Kidney (tissue), 14 donors: Measurements from ENCODE around the gene RAB3IL1. TPM values are rescaled to one million over a fixed set of nuclear protein-coding genes. Genes with fewer than 3 reads are reported as not detected.

ENCODE experiments used
- DNase-seq, 5 donors: peaks; one replicate each; pipeline ENCODE4 v3.0.0-alpha.2; 2013 to 2020
- FAIRE-seq: peaks from 2 replicates; lab custom pipeline; 2012; peaks lifted over from hg19 to GRCh38; lab: Jason Lieb, UNC
- H3K27ac ChIP-seq, 2 donors: one replicate each; pipeline ENCODE4 v1.7.0; 2013; ENCODE audit warnings: low read depth in 2 of 2, low read length in 2 of 2, inconsistent platforms in 1 of 2
- H3K27me3 ChIP-seq: one replicate; pipeline ENCODE4 v1.7.1; 2013; ENCODE audit warnings: low read length, inconsistent platforms; ENCODE audit not compliant: control insufficient read depth, insufficient read depth
- H3K36me3 ChIP-seq, 3 donors: one replicate each; pipeline versions ENCODE4 v1.7.0 to v1.7.1; 2013; ENCODE audit warnings: low read length in 3 of 3, control low read depth in 1 of 3, inconsistent platforms in 1 of 3; ENCODE audit not compliant: insufficient read depth in 3 of 3, control insufficient read depth in 2 of 3
- H3K4me1 ChIP-seq, 3 donors: one replicate each; pipeline versions ENCODE4 v1.7.0 to v1.7.1; 2013; ENCODE audit warnings: low read length in 3 of 3, inconsistent platforms in 1 of 3, low read depth in 1 of 3; ENCODE audit not compliant: control insufficient read depth in 2 of 3, insufficient read depth in 2 of 3
- H3K4me3 ChIP-seq, 3 donors: one replicate each; pipeline versions ENCODE4 v1.7.0 to v1.8.1; 2013; ENCODE audit warnings: low read length in 3 of 3, control low read depth in 1 of 3, inconsistent platforms in 1 of 3
- H3K9ac ChIP-seq, 3 donors: one replicate each; pipeline versions ENCODE4 v1.7.0 to v1.7.1; 2013; ENCODE audit warnings: low read length in 3 of 3, control low read depth in 1 of 3, inconsistent platforms in 1 of 3
- H3K9me3 ChIP-seq, 3 donors: one replicate each; pipeline versions ENCODE4 v1.7.0 to v1.7.1; 2013; ENCODE audit warnings: low read length in 3 of 3, control low read depth in 1 of 3, inconsistent platforms in 1 of 3; ENCODE audit not compliant: control insufficient read depth in 2 of 3, insufficient read depth in 1 of 3
- intact Hi-C: fragments of 100-400 bp; cut with DNase I; formaldehyde crosslinking; loops from one replicate; pipeline ENCODE4 v1.11.1; 2022
- polyA plus RNA-seq: library from polyadenylated mRNA; stranded (reverse); fragments of 350-450 nt; fragmentation: Illumina TruSeq; extraction: RNeasy Lipid Tissue Mini Kit (QIAGEN cat#74804); gene quantifications from one replicate; pipeline ENCODE4 v1.2.3, GENCODE V29; 2014; ENCODE audit warnings: low read depth, low replicate concordance; ENCODE audit not compliant: insufficient read depth
- total RNA-seq: library from RNA; stranded (reverse); fragmentation: NEBNext Ultra II Directional; extraction: Animal tissue kit (Norgen Biotek cat#: 25700); gene quantifications from one replicate; pipeline ENCODE4 v1.2.1, GENCODE V29; 2021
- TF ChIP-seq, protein P1 (sequence below): IDR thresholded peaks from 3 replicates; pipeline ENCODE4 v1.5.1; 2012; ENCODE audit warnings: mild to moderate bottlenecking, moderate library complexity, borderline replicate concordance; ENCODE audit not compliant: insufficient read depth; ENCODE audit errors: extremely low read depth
- donor health status: control.
- donor health status: control.
- donor health status: control.
- donor health status: control.
- donor health status: control.
- donor health status: DM: yes; HTN: yes; CAD: no.
- donor health status: Normal renal cell carcinoma (clear cell type).

RAB3IL1 gene
- total and polyA plus RNA-seq, 2 donors from 2014 or later: 14.6 to 27.8 TPM

DNA sequence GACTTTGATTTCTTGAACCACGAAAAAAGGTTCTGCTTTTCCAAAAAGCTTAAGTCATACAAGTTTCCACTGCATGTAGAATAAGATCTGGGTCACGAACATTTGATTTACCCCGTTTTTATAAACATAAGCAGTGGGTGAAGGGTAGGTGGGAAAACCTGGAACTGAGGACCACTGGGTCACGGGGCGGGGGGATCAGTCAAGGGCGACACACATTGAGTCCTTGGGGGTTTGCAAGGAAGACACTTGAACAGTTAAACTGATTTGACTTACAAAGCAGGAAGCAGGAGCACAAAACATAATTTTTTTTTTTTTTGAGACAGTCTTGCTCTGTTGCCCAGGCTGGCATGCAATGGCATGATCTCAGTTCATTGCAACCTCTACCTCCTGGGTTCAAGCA is 36.9 kb downstream of the RAB3IL1 start:
- Histone ChIP-seq H3K4me1 (no peaks in the 10 kb centered on the region), H3K36me3 (no peaks in the 10 kb centered on the region), H3K9ac (no peak overlapping the region), H3K27ac (no peak overlapping the region), H3K4me3 (no peak overlapping the region), H3K9me3 (no peaks in the 10 kb centered on the region), H3K27me3 (no peaks in the 10 kb centered on the region)
- TF ChIP-seq, protein P1, sequence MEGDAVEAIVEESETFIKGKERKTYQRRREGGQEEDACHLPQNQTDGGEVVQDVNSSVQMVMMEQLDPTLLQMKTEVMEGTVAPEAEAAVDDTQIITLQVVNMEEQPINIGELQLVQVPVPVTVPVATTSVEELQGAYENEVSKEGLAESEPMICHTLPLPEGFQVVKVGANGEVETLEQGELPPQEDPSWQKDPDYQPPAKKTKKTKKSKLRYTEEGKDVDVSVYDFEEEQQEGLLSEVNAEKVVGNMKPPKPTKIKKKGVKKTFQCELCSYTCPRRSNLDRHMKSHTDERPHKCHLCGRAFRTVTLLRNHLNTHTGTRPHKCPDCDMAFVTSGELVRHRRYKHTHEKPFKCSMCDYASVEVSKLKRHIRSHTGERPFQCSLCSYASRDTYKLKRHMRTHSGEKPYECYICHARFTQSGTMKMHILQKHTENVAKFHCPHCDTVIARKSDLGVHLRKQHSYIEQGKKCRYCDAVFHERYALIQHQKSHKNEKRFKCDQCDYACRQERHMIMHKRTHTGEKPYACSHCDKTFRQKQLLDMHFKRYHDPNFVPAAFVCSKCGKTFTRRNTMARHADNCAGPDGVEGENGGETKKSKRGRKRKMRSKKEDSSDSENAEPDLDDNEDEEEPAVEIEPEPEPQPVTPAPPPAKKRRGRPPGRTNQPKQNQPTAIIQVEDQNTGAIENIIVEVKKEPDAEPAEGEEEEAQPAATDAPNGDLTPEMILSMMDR: no peak
- FAIRE-seq: no peak
- DNase-seq: no peak
- intact Hi-C loops: no loop called here

DNA sequence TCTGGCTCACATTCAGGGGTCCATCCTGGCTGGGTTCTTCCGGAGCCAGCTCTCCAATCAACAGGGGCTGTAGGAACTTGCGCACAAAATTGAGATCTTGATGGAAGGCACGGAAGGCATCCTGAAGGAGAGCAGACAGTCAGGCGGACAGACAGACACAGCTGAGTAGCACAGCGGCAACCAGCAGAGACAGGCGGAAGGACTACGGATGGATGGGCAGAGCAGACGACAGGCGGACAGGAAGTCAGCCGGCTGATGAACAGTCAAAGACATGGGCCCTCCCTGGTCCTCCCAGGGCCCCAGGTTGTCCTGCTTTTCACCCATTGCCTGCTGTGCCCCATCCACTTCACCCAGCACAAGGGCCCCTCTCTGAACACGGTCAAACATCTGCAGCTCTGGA is 37.3 kb downstream of the RAB3IL1 start:
- DNase-seq (no peak), FAIRE-seq (no peak)
- H3K9ac ChIP-seq: no peak overlapping the region
- intact Hi-C loops: no loop called here
- no peaks in the 10 kb centered on the region for H3K36me3 ChIP-seq
- H3K27me3 ChIP-seq: no peaks in the 10 kb centered on the region
- H3K27ac ChIP-seq: no peak overlapping the region
- TF ChIP-seq, protein P1: no peak
- no peaks in the 10 kb centered on the region for H3K4me1 ChIP-seq
- H3K4me3 ChIP-seq: no peak overlapping the region
- H3K9me3 ChIP-seq: no peaks in the 10 kb centered on the region

DNA sequence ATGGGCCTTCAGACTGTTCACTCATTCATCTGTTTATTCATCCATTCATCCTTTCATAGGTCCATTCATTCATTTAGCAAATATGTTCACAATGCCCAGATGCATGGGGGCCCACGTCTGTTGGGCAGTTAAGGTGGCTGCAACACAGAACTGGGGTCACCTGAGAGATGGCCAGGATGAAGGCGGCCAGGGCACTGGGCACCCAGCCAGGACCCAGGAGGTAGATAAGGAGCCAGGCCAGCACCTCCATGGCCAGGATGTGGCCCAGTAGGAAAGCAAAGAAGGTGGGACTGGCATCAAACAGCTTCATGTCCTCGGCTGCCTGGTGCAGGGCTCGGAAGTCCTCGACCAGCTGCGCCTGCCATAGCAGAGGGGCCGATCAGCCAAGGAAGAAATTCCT is 38.2 kb downstream of the RAB3IL1 start:
- FAIRE-seq: no peak
- no peaks in the 10 kb centered on the region for H3K36me3 ChIP-seq
- intact Hi-C loops: no loop called here
- TF ChIP-seq, protein P1: no peak
- no peak overlapping the region for H3K4me3 ChIP-seq
- no peaks in the 10 kb centered on the region for H3K27me3 ChIP-seq
- no peaks in the 10 kb centered on the region for H3K4me1 ChIP-seq
- no peaks in the 10 kb centered on the region for H3K9me3 ChIP-seq
- no peak for DNase-seq
- no peak overlapping the region for H3K27ac ChIP-seq
- H3K9ac ChIP-seq: no peak overlapping the region

DNA sequence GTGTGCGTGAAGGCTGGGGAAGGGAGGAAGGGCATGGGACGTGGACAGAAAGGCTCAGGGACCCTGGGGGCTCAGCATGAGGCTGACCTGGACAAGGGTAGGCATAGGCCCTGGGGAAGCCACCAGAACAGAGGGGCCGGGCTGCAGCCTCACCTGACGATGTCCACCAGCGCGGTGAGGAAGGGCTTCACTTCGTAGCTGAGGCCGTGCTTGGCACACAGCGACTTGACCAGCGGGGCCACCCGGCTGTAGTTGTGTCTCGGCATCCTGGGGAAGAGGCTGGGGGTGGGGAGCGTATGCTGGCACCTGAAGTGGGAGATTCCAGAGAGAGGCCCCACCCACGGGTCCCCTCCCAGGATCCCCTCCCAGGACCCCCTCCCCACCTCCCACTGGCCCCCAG is 41.7 kb downstream of the RAB3IL1 start:
- TF ChIP-seq, protein P1: no peak
- DNase-seq: peak in 1 of 5 donors; percentile 66
- H3K9me3 ChIP-seq: no peaks in the 10 kb centered on the region
- H3K27me3 ChIP-seq: no peaks in the 10 kb centered on the region
- H3K27ac ChIP-seq: no peak overlapping the region
- no peak overlapping the region for H3K4me3 ChIP-seq
- intact Hi-C loops: no loop called here
- no peaks in the 10 kb centered on the region for H3K36me3 ChIP-seq
- peaks cover 0 to 5% (median 0%) of the 10 kb centered on the region in 3 donors for H3K4me1 ChIP-seq
- no peak overlapping the region for H3K9ac ChIP-seq
- FAIRE-seq: no peak
